GM15510 (cell line): ENCODE measurements around the gene MYOT.

Source experiments
- POLR2A ChIP-seq: IDR thresholded peaks from 3 replicates; pipeline ENCODE4 v1.6.1; 2011; ENCODE audit warnings: borderline replicate concordance; ENCODE audit not compliant: insufficient read length; ENCODE audit errors: extremely low read depth

MYOT gene, protein sequence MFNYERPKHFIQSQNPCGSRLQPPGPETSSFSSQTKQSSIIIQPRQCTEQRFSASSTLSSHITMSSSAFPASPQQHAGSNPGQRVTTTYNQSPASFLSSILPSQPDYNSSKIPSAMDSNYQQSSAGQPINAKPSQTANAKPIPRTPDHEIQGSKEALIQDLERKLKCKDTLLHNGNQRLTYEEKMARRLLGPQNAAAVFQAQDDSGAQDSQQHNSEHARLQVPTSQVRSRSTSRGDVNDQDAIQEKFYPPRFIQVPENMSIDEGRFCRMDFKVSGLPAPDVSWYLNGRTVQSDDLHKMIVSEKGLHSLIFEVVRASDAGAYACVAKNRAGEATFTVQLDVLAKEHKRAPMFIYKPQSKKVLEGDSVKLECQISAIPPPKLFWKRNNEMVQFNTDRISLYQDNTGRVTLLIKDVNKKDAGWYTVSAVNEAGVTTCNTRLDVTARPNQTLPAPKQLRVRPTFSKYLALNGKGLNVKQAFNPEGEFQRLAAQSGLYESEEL

GRCh38 chr5:137867664-137868063, at the start of gene MYOT:
Gene MYOT (plus strand): TSS chr5:137867860. CDS start chr5:137870652, 2,792 bp downstream.
- no peak for TF ChIP-seq POLR2A

DNA sequence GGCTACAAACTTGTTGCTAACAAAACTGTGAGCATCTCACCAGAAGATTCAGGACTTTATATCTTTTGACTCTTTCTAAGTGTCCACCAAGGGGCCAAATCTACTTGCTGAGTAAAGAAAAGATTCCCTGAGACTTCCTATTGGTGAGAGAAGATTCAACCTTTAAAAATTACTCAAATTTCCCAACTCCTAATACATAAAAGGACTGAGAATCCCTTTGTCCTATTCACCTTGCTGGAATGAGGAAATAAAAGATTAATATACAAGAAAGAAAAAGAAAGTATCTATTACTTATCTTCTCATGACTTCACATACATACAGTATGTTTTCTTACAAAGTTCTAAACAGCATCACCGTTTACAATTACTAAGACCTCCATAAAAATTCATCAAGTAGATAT, 47.9 kb upstream of the MYOT start:
- TF ChIP-seq POLR2A = no peak

DNA sequence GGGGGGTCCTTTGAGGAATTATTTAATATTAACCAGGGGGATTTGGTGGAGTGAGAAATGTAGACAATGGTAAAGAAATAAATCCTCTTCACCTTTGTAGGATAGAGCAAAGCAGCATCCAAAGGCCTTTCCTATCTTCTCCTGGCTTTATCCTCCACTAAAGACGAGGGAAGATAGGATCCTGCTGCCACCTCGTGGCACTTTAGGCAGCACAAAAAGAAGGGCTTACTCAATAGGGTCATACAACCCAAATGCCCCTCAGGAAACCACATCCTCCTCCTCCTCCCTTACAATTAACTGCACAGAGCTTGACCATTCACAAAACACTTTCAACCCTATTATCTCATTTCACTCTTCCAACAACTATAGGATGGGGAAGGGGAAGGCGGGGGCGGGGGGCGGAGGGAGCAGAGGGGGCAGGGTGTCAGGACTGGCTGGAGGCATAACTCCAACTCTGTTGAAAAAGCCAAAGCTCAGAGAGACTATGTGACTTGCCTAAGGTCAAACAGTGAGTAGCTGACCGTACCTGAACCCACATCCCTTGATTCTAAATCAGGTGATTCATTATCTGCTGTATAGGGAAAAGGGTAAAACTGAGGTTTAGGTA, 45.4 kb upstream of the MYOT start:
- no peak for TF ChIP-seq POLR2A

DNA sequence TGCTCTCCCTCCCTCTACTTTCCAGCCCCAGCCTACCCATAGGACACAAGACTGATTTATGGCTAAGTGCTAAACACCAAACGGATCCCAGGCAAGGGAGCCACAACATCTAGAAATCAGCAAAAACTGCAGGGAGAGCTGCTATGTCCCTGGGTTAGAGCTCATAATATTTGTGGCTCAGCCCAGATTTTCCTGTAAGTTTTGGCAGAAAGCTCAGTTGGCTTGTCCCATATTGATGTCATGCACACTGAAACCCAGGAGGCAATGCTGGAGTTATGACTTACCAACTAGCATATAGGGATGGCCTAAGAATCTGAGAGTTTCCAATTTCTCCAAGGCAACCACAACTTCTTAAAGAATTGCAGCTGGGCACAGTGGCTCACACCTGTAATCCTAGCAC, 44.7 kb upstream of the MYOT start:
- no peak for TF ChIP-seq POLR2A

DNA sequence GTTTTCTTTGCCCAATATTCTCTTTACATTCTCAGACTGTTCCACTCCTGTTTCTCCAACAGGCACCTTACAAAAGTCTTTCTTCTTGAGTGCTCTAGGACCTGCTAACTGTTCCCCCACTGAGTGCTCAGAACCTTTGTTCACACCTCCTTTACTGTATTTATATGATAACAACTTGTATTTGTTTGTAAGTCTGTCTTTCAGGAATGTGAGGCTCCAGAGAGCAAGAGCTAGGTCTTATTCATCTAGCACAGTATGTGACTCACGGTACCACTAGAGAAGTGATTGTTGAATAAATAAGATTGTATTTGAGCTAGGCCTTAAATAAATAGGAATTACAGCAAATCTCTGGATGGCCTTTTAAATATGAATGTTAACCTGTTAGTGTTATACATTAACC, 42.5 kb upstream of the MYOT start:
- no peak for TF ChIP-seq POLR2A

- TF ChIP-seq POLR2A = no peak
Measured at GRCh38 chr5:137826067-137826466, 41.6 kb upstream of the MYOT start.

DNA sequence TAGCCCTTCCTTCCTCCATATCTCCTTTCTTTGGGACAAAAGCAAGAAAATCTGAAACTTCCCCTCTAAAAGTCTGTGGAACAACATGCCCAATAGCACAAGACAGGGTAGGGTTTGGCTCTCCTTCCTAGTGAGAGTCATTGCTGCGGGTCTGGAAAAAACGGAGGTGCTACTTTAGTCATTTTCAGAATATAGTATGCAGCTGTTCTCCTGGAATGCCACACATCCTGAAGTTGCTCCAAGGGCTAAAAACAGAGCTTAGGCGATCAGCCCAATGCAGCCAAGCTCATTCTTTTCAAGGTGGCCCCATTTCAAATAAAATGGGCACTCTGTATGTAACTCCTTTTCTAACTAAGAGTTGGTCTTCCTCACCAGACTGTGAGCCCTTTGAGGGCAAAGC, 39.5 kb upstream of the MYOT start:
- TF ChIP-seq POLR2A = no peak

GRCh38 chr5:137828664-137829063, 39.0 kb upstream of the MYOT start:
- TF ChIP-seq POLR2A = no peak

GRCh38 chr5:137831105-137831504, 36.6 kb upstream of the MYOT start:
- TF ChIP-seq POLR2A = no peak

- TF ChIP-seq POLR2A = no peak
Measured at GRCh38 chr5:137831526-137831925, 36.1 kb upstream of the MYOT start.

GRCh38 chr5:137832416-137832815, 35.2 kb upstream of the MYOT start:
- no peak for TF ChIP-seq POLR2A

GRCh38 chr5:137833463-137833862, 34.2 kb upstream of the MYOT start:
- TF ChIP-seq POLR2A = no peak

DNA sequence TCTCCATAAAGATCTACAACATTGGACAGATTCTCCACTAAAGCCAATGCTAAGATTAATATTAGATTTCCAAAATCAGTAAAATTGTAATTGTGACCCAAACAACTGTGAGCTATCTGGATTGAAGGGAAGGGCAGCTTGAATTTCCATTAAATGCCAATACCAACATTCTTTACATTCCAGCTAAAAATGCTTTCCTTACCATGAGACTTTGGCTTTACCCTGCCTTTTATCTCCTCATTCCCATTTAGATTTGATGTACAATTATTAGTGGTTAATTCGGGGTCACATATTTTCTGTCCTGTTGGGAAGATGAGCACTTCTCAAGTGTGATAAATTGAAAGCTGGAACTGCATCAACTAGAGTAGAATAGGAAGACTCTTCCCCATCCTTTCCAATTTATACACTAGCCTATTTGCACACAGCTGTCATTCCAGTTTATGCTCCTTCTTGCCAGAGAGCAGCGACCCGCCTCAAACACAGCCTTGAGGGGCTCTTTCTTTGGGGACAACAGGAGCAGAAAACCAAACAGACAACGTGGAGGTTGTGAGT, 33.1 kb upstream of the MYOT start:
- no peak for TF ChIP-seq POLR2A

GRCh38 chr5:137836298-137836697, 31.4 kb upstream of the MYOT start:
- no peak for TF ChIP-seq POLR2A

DNA sequence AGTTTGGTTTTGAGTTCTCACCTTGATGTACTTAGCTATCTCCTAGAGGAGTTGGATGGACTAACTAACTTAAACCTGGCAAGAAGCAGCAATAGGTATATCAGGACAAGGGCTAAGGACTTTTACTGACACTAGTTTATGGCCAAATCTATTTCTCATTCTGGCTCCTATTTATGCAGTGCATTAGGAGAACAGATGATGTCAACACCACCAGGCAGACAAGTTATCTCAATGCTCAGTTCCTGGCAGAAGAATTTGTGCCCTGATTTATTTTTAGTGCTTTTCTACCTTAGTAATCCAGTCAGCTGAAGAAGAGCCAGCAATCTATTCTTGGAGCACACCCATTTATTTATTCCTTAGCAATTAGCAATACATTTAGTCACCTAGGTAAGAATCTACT, 30.7 kb upstream of the MYOT start:
- TF ChIP-seq POLR2A = no peak

DNA sequence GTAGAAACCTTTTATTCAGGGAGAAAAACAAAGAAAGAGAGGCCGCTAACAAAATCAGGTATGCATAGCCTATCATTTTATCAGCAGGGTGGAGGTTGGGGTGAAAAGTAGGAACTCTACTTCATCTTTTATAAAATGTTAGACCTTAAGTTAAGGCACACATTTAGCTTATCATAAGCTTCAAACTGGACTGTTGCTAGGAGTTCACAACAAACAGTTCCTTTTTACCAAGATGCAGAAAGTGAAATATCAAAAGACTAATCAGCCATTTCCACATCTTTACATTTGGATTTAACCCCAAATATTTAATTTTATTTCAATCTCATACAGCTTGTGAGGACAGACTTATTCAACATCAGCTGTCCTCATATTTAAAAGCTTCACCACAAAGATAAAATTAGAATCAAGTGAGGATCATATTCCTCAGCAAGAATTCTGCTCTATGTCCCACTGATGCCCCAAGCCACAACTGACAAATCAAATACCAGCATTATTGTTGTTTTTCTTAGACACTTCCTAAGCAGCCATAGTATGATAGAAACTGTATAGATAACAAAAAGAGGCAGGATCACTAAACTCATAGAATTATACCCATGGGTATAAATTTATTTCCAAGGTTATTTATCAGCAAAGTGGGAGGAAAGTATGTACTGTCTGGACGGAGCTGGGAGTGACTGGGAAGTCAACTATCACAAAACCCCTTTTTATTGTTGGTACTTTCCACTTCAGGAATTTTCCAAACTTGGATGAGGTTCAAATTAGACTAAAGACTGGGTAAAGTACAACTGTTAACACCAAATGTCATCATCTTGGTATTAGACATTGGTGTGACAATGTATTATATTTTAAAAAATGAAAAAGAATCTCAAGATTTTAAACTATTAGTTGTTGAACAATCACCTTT, 29.9 kb upstream of the MYOT start:
- TF ChIP-seq POLR2A = no peak

GRCh38 chr5:137838976-137839375, 28.7 kb upstream of the MYOT start:
- no peak for TF ChIP-seq POLR2A
